HG02981 (cell line): ENCODE measurements around the gene OTOP3.

Experiments used
- ATAC-seq: cut with Tn5 transposase; IDR thresholded peaks from one replicate; pipeline ENCODE4 v1.9.1; 2021; ENCODE audit warnings: mild to moderate bottlenecking, moderate library complexity; ENCODE audit not compliant: unreplicated experiment

The OTOP3 gene

DNA sequence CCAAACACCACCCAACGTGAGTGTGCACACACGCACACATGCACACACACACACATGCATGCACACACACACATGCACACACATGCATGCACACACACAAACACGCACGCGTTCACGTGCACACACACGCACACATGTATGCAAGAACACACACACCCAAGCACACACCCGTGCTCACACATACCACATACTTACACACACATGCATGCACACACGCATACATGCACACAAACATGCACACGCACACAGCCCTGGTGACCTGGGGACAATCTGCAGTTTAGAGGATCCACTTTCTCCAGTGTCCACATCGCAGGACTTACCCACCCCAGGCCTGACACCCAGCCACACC lies 18.9 kb upstream of the OTOP3 start:
- ATAC-seq = no peak

DNA sequence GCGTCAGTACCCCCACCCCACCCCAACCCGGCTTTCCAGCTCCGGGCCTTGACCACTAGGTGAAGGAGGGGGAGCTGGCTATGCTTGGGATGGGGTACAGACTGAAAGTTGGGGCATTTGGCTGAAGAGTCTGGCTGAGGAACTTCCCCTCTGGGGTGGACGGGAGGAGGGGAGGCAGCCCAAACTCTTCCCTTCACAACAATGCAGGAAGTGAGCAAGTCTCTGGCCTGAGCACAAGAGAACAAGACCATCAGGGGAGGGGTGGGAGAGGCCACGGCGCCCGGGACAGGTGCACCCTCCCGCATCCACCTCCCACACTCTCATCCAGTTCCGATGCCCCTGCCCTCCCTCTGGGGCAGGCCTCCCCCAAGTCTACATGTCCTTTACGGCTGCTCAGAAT lies 18.3 kb upstream of the OTOP3 start:
- no peak for ATAC-seq

- ATAC-seq = no peak
These were observed 16.8 kb upstream of the OTOP3 start for GRCh38 chr17:74918906-74919305.

DNA sequence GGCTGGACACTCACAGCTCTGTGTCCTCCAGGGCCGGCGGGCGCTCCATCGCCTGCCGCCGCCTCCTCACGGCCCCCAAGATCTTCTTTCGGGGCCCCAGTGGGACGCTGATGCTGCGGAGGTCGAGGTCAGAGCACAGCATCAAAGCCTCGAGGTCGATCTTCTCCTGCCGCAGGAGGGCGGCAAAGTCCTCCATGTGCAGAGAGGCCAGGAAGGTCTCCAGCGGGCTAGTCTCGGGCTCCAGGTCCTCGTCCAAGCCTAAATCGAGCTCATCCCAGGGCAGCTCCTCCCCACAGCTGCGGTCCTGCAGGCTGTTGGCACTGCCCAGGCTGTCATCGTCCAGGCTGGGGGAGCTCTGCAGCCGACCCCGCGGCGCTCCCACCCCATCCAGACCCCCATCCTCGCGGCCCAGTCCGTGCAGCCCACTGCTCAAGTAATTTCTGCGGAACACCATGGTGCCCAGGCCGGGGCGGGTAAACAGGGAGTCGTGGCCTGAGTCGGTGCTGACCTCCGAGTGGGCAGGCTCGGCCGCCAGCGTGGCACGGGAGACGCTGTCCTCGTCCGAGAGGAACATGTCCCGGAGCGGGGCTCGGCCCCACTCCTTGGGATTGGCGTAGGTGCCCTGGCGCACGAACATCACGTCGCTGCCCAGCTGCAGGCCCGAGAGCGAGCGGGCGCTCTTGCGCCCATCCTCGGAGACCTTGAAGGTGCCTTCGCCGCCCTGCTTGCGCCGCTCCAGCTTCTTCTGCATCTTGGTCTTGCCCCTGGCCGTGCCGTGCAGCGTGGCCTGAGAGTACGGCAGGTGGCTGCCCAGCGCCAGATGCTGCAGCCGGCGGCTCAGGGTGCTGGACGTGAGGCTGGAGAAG lies 16.0 kb upstream of the OTOP3 start:
- ATAC-seq = no peak

DNA sequence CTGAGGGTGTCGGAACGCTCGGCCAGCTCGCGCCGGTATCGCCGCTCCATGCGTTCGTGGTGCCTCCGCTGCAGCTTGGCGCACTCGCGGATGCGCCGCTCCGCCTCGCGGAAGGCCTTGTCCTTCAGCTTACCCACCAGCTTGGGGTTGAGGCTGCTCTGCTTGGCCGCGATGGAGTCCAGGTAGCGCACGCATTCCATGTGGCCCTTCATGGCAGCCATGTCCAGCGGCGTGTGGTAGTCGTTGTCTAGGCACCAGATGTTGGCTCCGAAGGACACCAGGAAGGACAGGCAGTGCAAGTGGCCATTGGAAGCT lies 15.4 kb upstream of the OTOP3 start:
- ATAC-seq = no peak

DNA sequence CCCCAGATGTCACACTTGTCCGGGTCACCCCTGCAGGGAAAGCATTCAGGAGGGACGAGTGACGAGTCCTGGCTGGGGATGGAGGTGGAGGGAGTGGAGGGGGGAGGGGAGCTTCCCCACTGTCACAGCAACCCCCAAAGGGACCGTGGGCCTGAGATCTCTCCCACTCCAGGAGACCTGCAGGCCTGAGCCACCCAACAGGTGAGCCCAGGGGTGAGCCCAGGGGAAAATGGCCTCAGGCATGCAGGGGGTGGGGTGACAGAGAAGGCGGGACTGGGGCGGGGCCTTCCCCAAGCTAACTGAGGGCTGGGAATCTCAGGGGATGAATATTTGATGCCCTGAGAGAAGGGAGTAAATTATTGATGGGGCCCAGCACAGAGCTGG lies 15.1 kb upstream of the OTOP3 start:
- no peak for ATAC-seq

DNA sequence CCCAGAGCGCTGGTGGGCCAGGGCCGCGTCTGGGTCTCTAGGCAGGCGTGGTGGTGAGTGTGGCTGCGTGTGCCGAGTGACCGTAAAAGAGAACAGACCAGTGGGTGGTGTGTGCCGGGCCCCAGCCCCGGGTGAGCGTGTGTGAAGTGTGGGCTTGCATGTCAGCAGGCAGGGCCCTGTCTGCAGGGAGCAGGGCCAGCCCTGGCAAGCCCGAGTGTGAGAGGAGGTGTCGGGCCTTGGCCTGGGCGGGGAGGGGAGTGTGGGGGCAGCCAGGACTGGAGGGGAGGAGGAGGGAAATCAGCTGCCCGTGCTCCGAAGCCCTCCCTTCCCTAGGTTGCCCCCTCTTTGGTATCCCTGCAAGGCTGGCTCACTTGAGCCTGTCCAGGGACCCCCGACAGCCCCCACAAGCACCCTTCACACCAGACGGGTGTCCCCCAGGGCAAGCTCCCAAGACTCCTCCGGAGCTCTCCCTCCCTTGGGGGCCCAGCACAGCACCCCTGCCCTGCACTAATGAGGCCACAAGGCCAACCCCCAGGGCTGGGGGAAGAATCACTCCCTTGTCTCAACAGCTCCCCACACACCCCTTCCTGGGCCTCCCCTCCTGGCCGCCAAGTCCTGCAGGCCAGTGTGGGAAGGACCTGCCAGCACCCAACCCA lies 14.5 kb upstream of the OTOP3 start:
- ATAC-seq = no peak

GRCh38 chr17:74921769-74922168 lies 13.9 kb upstream of the OTOP3 start:
- no peak for ATAC-seq

- no peak for ATAC-seq
These were observed 13.5 kb upstream of the OTOP3 start for GRCh38 chr17:74922172-74922571.

DNA sequence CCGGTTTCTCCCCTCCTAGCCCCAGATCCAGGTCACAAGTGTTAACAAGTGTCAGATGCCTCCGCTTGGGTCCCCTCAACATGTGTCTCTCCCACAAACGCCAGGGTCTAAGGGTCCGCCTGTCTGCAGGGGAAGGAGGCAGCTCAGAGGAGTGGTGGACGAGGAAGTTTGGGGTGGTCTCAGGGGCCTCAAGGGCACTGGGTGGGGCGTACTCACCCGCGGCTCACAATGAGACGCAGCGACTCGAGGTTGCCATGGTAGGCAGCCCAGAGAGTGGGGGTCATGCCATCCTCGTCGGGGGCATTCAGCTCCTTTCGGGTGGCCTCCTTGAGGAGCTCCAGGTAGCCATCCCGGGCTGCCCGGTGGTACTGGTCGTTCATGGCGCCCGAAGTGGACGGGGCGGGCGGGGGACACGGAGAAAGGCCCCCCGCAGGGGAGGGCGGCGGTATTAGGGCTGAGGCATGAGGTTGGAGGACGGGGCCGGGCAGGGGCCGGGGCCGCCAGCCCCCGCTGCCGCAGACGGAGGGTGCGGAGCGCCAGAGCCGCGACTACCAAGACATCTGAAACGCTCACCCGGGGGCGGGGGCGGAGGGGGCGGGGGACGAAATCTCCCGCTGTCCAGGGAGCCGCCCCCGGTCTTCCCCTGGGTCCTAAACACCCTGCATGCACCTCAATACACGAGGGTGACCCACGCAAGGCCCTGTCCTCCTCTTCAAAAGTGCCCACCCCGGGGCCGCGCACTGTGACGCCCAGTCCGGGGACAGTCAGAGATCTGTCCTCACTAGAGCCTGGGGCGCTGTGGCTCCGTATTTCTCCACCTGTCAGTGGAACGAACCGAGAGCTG lies 12.8 kb upstream of the OTOP3 start, which contains the start of gene USH1G:
TSS of gene USH1G (minus strand) at position 562 of the 844 bp plus-strand sequence. CDS start at position 380, 182 bp downstream.
- ATAC-seq = no peak

DNA sequence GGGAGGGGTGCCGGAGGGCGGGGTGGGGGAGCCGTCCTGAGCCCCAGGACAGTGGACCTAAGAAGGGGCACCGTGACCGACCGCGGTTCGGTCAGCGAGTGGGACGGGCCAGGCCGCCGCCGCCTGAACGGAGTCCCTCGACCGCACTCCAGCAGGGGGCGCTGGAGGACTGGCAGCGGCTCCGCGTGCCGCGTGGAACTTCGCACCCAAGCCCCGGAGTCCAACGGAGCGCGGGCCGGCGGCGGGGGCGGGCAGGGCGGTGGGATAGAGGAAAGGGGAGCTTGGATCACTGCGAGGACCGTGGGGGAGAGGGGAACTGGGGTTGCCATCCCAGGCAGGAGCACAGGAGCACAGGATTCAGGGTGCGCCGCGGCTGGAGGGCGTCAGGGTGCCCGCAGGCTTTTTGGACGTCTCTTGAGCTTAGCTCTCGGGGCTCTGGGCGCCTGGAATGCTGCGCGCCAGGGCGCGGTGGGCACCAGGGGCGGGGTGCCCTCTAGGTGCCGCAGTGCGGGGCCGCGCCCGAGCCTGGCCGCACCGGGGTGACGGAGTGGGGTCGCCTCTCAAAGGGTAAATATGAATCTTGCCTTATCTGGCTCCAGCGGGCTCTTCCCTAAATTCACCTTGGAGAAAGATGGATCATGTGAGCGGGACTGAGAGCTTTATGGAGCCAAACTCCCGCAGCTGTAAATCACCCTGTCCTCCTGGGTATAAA lies 12.0 kb upstream of the OTOP3 start:
- no peak for ATAC-seq

DNA sequence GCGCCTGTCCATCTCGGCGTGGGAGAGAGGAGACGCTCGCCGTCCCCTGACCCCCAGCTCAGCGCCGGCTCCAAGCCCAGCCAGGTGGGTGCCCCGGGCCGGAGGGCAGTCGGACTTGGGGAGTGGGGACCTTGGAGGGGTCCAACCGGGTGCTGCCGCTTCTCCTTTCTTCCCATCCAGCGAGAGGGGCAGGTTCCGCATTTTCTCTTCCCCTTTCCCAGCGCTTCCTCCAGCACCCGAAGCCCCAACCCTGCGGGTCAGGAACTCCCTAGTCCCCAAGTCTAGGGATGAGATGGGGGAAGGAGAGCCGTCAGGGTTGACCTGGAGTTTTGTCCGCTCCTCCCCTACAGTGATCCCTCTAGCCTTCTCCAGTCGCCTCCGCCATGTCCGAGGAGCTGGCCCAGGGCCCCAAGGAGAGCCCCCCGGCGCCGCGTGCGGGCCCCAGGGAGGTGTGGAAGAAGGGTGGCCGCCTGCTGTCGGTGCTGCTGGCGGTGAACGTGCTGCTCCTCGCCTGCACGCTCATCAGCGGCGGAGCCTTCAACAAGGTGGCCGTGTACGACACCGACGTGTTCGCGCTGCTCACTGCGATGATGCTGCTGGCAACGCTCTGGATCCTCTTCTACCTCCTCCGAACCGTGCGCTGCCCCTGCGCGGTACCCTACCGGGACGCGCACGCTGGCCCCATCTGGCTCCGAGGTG lies 11.3 kb upstream of the OTOP3 start, which contains the start of gene OTOP2:
TSS of gene OTOP2 (plus strand) at position 24 of the 699 bp plus-strand sequence. CDS start at position 384, 360 bp downstream.
- ATAC-seq = no peak

DNA sequence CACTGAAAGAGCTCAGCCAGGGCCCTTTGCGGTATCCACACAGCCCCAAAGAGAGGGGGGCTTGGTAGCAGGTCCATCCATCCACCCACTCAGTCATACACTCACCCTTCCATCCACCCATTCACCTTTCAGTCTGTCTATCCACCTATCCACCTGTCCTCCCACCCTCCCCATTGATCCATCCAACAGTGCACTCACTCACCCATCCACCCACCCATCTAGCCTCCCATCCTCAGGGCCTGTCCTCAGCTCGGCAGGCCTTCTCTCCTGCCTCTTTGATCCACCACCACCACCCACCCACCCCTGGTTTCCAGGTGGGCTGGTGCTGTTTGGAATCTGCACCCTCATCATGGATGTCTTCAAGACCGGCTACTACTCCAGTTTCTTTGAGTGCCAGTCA lies 10.5 kb upstream of the OTOP3 start:
- ATAC-seq = no peak

- no peak for ATAC-seq
These were observed 6.9 kb upstream of the OTOP3 start for GRCh38 chr17:74928786-74929185.

- no peak for ATAC-seq
These were observed 5.1 kb upstream of the OTOP3 start for GRCh38 chr17:74930535-74931036.

DNA sequence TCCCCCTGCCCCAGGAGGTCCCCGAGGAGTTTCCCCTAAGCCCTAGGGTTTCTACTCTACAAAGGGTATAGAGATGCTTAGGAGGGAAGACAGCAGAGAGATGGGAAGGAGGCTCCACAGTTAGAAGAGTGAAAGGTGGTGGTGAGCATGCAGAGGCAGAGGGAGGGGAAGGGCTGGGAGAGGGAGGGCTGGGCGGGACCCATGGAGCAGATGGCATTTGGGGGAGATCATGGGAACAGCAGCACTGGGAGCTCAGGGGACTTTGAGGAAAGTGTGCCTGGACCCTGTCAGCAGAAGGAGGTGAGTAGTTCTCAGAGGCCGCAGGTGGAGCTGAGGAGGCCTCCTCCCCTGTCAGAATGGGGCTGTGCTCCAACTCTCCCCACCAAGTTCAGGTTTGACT lies 650 bp upstream of the OTOP3 start:
- no peak for ATAC-seq

DNA sequence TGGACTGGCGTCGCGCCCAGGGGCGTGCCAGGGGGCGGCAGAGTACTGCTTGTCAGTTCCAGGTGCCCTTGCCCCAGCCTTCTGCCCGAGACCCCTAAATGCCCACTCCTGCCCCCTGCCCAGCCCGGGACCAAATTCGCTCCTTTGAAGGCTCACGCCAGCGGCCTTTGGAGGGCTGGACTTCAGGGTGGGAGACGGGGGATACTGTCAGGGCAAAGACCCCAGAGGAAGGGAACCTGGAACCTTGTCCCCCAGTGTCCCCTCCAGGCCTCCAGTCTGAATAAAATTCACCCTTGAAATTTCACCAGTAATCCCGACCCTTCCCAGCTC lies 737 bp downstream of the OTOP3 start:
- ATAC-seq = no peak

- ATAC-seq = no peak
These were observed 1.7 kb downstream of the OTOP3 start for GRCh38 chr17:74937064-74938051.
